ENCODE data around the gene MTMR2.
"Not testable (repeated sequence)": the region's sequence is repeated elsewhere in the genome, so short reads cannot be mapped to it uniquely, and the experiment has no call there.

Gene MTMR2

DNA sequence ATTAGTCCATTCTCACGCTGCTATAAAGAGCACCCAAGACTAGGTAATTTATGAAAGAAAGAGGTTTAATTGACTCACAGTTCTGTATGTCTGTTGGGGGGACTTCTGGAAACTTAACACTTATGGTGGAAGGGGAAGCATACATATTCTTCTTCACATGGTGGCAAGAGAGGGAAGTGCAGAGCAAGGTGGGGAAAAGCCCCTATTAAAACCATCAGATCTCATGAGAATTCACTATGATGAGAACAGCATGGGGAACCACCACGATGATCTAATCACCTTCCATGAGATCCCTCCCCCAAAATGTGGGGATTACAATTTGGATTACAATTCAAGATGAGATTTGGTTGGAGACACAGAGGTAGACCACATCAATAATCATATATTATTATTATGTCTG, 107.9 kb downstream of the MTMR2 start:
- no peak for DNase-seq (ENCODE audit: low spot score)

DNA sequence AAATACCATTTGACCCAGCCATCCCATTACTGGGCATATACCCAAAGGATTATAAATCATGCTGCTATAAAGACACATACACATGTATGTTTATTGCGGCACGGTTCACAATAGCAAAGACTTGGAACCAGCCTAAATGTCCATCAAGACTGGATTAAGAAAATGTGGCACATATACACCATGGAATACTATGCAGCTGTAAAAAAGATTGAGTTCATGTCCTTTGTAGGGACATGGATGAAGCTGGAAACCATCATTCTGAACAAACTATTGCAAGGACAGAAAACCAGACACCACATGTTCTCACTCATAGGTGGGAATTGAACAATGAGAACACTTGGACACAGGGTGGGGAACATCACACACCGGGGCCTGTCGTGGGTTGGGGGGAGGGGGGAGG, 112.9 kb downstream of the MTMR2 start:
- not testable (repeated sequence) for DNase-seq (ENCODE audit: low spot score)

GRCh38 chr11:95806464-95806863, 117.4 kb downstream of the MTMR2 start:
- DNase-seq (ENCODE audit: low spot score) = not testable (repeated sequence)

GRCh38 chr11:95805869-95806268, 118.0 kb downstream of the MTMR2 start:
- DNase-seq (ENCODE audit: low spot score) = no peak

DNA sequence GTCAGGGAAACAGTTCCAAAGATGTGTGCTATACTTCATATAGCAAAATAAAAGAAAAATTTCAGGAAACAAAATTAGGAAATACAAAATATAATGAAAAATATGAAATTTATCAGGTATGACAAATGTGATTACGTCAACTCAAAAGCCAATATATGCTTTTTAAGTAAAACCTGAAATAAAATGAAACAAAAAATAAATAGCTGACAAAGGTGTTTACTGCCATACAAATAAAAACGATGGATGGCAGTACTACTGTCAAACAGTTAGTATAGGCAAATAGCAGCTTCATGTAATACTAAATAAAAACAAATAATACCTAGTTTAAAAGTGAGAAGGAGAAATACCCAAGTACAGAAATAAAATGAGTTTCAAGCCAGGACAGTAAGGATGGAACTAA, 119.9 kb downstream of the MTMR2 start:
- DNase-seq (ENCODE audit: low spot score) = no peak

GRCh38 chr11:95802806-95803205, 121.1 kb downstream of the MTMR2 start:
- no peak for DNase-seq (ENCODE audit: low spot score)

DNA sequence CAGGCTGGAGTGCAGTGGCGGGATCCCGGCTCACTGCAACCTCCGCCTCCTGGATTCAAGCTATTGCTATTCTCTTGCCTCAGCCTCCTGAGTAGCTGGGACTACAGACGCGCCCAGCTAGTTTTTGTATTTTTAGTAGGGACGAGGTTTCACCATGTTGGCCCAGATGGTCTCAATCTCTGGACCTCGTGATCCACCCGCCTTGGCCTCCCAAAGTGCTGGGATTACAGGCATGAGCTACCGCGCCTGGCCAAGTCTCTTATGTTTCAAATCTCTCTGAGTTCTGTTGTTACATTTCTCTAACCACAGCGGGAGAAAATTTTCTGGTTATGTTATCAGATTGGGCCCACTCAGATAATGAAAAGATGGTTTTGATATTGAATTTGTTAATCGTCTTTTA, 123.5 kb downstream of the MTMR2 start:
- DNase-seq (ENCODE audit: low spot score) = no peak

DNA sequence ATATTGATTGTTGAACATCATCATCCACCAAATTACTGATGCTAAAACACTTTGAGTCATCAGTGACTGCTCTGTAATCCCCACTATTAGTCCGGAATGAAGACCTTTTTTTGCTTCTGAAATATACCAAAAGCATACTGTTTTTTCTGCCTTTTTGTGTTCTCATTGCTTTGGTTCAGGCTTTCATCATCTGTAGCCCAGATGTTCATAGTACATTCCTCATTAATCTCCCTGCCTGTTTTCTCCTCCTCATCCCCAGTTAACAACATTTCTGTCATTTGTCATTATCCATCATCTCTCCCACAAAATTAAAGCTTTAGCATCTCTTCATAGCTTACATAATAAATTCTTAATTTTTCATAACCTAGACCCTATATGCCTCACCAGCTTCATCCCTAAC, 124.4 kb downstream of the MTMR2 start:
- no peak for DNase-seq (ENCODE audit: low spot score)

GRCh38 chr11:95796501-95796900, 127.4 kb downstream of the MTMR2 start:
- no peak for DNase-seq (ENCODE audit: low spot score)

GRCh38 chr11:95795627-95796295, 128.1 kb downstream of the MTMR2 start:
- DNase-seq (ENCODE audit: low spot score) = no peak

GRCh38 chr11:95794086-95794485, 129.8 kb downstream of the MTMR2 start:
- DNase-seq (ENCODE audit: low spot score) = no peak

DNA sequence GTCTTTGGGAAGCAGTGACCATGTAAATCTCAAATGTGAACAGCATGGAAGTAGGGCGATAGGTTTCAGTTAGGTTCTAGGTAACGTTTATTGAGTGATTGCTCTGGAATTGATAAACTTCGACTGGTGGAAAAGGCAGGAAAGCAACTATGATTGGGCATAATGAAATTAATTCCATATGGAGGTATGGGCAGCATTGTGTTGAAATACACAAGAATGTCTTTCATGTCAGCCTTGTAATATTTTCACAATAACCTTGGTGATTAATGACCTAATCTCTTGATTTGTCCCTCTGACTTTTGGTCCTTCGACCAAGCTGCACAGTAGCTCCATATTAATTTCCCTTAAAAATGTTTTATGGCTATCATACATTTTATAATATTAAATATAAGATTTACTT, 130.8 kb downstream of the MTMR2 start:
- DNase-seq (ENCODE audit: low spot score) = no peak

- DNase-seq (ENCODE audit: low spot score) = no peak
Observed at GRCh38 chr11:95792700-95793099, 131.2 kb downstream of the MTMR2 start.

- DNase-seq (ENCODE audit: low spot score) = no peak
Observed at GRCh38 chr11:95792200-95792599, 131.7 kb downstream of the MTMR2 start.

- no peak for DNase-seq (ENCODE audit: low spot score)
Observed at GRCh38 chr11:95791709-95792033, 132.2 kb downstream of the MTMR2 start.

GRCh38 chr11:95790933-95791708, 132.8 kb downstream of the MTMR2 start:
- DNase-seq (ENCODE audit: low spot score) = peak; percentile 55

DNA sequence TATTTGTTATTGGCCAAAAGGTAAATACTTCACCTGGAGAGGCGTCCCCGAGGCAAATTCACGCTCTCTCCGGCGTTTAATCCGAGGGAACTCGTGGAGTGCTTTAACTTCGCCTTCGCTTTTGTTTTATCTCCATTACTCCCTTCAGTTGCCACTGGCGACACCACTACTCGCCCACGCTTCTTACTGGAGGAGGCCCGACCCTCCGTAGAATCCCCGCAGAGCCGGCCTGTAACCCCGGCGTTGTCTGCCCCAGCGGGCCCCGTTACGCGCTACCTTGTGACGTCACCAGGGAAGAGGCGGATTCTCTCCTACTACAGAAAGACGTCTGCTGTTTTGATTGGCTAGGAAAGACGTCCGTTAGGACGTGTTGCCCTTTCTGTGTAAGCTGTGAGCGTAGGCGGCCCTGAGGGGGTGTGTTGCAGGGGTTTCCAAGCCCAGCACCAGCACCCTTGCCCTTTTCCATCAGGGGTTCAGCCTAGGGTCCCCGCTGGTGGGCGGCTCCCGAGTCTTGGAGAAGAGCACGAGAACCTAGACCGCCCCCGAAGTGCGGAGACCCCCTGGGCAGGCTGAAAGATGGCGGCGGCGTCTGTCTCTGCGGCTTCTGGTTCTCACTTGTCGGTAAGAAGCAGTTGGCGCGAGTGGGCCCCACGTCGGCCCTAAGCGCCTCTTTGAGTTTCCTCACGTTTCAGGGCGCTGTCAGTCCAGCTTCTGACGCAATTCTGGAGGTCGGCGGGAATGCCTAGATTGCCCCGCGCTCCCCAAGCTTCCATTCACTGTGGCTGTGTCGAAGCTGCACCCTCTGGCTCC, 133.6 kb downstream of the MTMR2 start, which contains the start of gene CEP57:
Gene CEP57, plus strand, starts transcription at position 376 of the 810 bp plus-strand sequence. Its CDS starts 201 bp downstream, at position 577.
- peak; percentile 100 for DNase-seq (ENCODE audit: low spot score)

- DNase-seq (ENCODE audit: low spot score) = peak; percentile 99
Observed at GRCh38 chr11:95789506-95790122, 134.3 kb downstream of the MTMR2 start, which contains the start of gene FAM76B. TSS of gene FAM76B (minus strand) at chr11:95789782. CDS start at chr11:95789478, 304 bp downstream.

- no peak for DNase-seq (ENCODE audit: low spot score)
Observed at GRCh38 chr11:95788921-95789505, 134.9 kb downstream of the MTMR2 start.

Measured in pons (tissue), 1 donor.